Measurements from ENCODE around the gene PIK3R5.

PIK3R5 gene

DNA sequence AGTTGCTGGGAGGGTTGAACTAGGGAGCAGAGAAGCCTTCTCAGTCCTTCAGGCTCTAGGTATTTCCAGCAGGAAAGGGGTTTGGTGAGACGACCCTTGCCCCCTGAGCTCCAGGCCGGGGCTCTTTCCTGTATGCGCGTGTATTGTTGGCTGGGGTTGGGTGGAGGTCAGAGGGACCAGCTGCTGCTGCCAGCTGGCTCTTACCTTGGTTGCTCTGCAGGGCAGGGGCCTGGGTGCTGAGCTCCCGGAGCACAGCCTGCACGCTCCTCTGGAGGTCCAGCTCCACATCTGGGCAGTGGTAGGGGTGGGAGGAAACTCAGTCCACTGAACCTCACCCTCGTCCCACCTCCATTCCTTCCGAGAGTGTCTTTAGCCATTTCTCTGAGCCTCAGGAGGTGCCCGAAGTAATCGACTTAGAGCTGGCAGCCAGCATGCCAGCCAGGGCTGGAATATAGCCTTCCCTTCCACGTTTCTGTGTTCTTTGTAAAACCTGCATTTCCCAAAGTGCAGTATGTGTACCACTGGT lies 126.0 kb downstream of the PIK3R5 start:
- no peaks in the 10 kb centered on the region for H3K36me3 ChIP-seq (ENCODE audit: control insufficient read depth, low read depth, low read length)
- peaks cover 11% of the 10 kb centered on the region for H3K4me1 ChIP-seq (ENCODE audit: control insufficient read depth, low read depth, low read length)
- no peak overlapping the region for H3K9ac ChIP-seq (ENCODE audit: low read length)
- no peak overlapping the region for H3K27ac ChIP-seq (ENCODE audit: low read length)
- H3K9me3 ChIP-seq (ENCODE audit: control insufficient read depth, low read depth, low read length) = no peaks in the 10 kb centered on the region
- no peak overlapping the region for H3K4me3 ChIP-seq (ENCODE audit: low read length)
- no peaks in the 10 kb centered on the region for H3K27me3 ChIP-seq (ENCODE audit: control insufficient read depth, insufficient read depth, low read length)

GRCh38 chr17:8838551-8839095 lies 126.9 kb downstream of the PIK3R5 start:
- no peak overlapping the region for H3K9ac ChIP-seq (ENCODE audit: low read length)
- no peaks in the 10 kb centered on the region for H3K9me3 ChIP-seq (ENCODE audit: control insufficient read depth, low read depth, low read length)
- no peak overlapping the region for H3K27ac ChIP-seq (ENCODE audit: low read length)
- H3K36me3 ChIP-seq (ENCODE audit: control insufficient read depth, low read depth, low read length) = no peaks in the 10 kb centered on the region
- H3K4me3 ChIP-seq (ENCODE audit: low read length) = no peak overlapping the region
- H3K4me1 ChIP-seq (ENCODE audit: control insufficient read depth, low read depth, low read length) = peaks cover 11% of the 10 kb centered on the region
- no peaks in the 10 kb centered on the region for H3K27me3 ChIP-seq (ENCODE audit: control insufficient read depth, insufficient read depth, low read length)

GRCh38 chr17:8837563-8838075 lies 127.9 kb downstream of the PIK3R5 start:
- Histone ChIP-seq H3K27me3 (ENCODE audit: control insufficient read depth, insufficient read depth, low read length) (no peaks in the 10 kb centered on the region), H3K4me3 (ENCODE audit: low read length) (no peak overlapping the region), H3K36me3 (ENCODE audit: control insufficient read depth, low read depth, low read length) (no peaks in the 10 kb centered on the region), H3K27ac (ENCODE audit: low read length) (peak overlapping the region; percentile 17), H3K4me1 (ENCODE audit: control insufficient read depth, low read depth, low read length) (peaks cover 11% of the 10 kb centered on the region), H3K9me3 (ENCODE audit: control insufficient read depth, low read depth, low read length) (no peaks in the 10 kb centered on the region), H3K9ac (ENCODE audit: low read length) (no peak overlapping the region)

DNA sequence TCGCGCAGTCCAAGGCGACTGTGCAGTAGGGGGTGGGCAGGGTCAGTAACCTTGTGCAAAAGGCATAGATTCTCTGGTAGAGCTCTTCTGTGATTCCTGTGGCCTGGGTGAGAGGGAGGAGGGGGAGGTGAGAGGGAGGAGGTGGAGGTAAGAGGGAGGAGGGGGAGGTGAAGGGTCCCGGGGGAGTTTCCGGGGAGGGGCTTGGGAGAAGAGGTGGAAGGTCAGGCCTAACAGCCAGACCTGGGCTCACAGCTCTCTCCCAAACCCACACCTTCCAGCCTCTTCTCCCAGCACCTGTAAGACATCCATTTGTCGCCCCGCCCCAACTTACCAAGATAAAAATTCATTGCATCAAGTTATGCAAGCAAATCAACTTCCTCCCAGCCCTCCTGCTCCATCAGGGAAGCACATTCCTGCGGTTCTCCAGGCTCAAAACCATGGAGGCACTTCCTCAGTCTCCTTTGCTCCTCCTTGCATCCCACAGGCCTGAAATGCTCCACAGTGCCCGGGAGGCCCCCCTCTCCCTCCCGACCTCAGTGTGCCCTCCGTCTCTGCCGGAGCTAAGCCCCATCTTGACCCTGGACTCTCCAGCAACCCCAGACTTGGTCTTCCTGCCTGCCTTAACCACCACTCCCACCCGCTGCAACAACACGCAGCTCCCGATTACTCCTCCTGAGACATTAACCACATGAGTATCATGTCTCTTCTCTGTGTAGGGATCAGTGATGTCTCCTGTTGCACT lies 128.5 kb downstream of the PIK3R5 start:
- H3K27me3 ChIP-seq (ENCODE audit: control insufficient read depth, insufficient read depth, low read length) = no peaks in the 10 kb centered on the region
- H3K4me1 ChIP-seq (ENCODE audit: control insufficient read depth, low read depth, low read length) = peaks cover 11% of the 10 kb centered on the region
- H3K4me3 ChIP-seq (ENCODE audit: low read length) = no peak overlapping the region
- no peak overlapping the region for H3K9ac ChIP-seq (ENCODE audit: low read length)
- no peaks in the 10 kb centered on the region for H3K36me3 ChIP-seq (ENCODE audit: control insufficient read depth, low read depth, low read length)
- peak overlapping the region; percentile 17 for H3K27ac ChIP-seq (ENCODE audit: low read length)
- H3K9me3 ChIP-seq (ENCODE audit: control insufficient read depth, low read depth, low read length) = no peaks in the 10 kb centered on the region

GRCh38 chr17:8835631-8836364 lies 129.7 kb downstream of the PIK3R5 start:
- Histone ChIP-seq H3K9ac (ENCODE audit: low read length) (no peak overlapping the region), H3K36me3 (ENCODE audit: control insufficient read depth, low read depth, low read length) (no peaks in the 10 kb centered on the region), H3K4me1 (ENCODE audit: control insufficient read depth, low read depth, low read length) (peaks cover 11% of the 10 kb centered on the region), H3K9me3 (ENCODE audit: control insufficient read depth, low read depth, low read length) (no peaks in the 10 kb centered on the region), H3K4me3 (ENCODE audit: low read length) (no peak overlapping the region), H3K27ac (ENCODE audit: low read length) (no peak overlapping the region), H3K27me3 (ENCODE audit: control insufficient read depth, insufficient read depth, low read length) (no peaks in the 10 kb centered on the region)

GRCh38 chr17:8835106-8835505 lies 130.4 kb downstream of the PIK3R5 start:
- Histone ChIP-seq H3K4me1 (ENCODE audit: control insufficient read depth, low read depth, low read length) (peaks cover 11% of the 10 kb centered on the region), H3K36me3 (ENCODE audit: control insufficient read depth, low read depth, low read length) (no peaks in the 10 kb centered on the region), H3K9ac (ENCODE audit: low read length) (no peak overlapping the region), H3K4me3 (ENCODE audit: low read length) (no peak overlapping the region), H3K27me3 (ENCODE audit: control insufficient read depth, insufficient read depth, low read length) (no peaks in the 10 kb centered on the region), H3K9me3 (ENCODE audit: control insufficient read depth, low read depth, low read length) (no peaks in the 10 kb centered on the region), H3K27ac (ENCODE audit: low read length) (no peak overlapping the region)

- no peak overlapping the region for H3K4me3 ChIP-seq (ENCODE audit: low read length)
- H3K4me1 ChIP-seq (ENCODE audit: control insufficient read depth, low read depth, low read length) = peaks cover 6% of the 10 kb centered on the region
- no peak overlapping the region for H3K27ac ChIP-seq (ENCODE audit: low read length)
- no peak overlapping the region for H3K9ac ChIP-seq (ENCODE audit: low read length)
- H3K27me3 ChIP-seq (ENCODE audit: control insufficient read depth, insufficient read depth, low read length) = no peaks in the 10 kb centered on the region
- H3K9me3 ChIP-seq (ENCODE audit: control insufficient read depth, low read depth, low read length) = no peaks in the 10 kb centered on the region
- no peaks in the 10 kb centered on the region for H3K36me3 ChIP-seq (ENCODE audit: control insufficient read depth, low read depth, low read length)
Observed at GRCh38 chr17:8832711-8833352, 132.7 kb downstream of the PIK3R5 start.

GRCh38 chr17:8831234-8831849 lies 134.2 kb downstream of the PIK3R5 start:
- Histone ChIP-seq H3K36me3 (ENCODE audit: control insufficient read depth, low read depth, low read length) (no peaks in the 10 kb centered on the region), H3K4me1 (ENCODE audit: control insufficient read depth, low read depth, low read length) (no peaks in the 10 kb centered on the region), H3K4me3 (ENCODE audit: low read length) (no peak overlapping the region), H3K27ac (ENCODE audit: low read length) (no peak overlapping the region), H3K9me3 (ENCODE audit: control insufficient read depth, low read depth, low read length) (no peaks in the 10 kb centered on the region), H3K9ac (ENCODE audit: low read length) (no peak overlapping the region), H3K27me3 (ENCODE audit: control insufficient read depth, insufficient read depth, low read length) (no peaks in the 10 kb centered on the region)

GRCh38 chr17:8830141-8830540 lies 135.4 kb downstream of the PIK3R5 start:
- H3K4me3 ChIP-seq (ENCODE audit: low read length) = no peak overlapping the region
- no peaks in the 10 kb centered on the region for H3K36me3 ChIP-seq (ENCODE audit: control insufficient read depth, low read depth, low read length)
- no peaks in the 10 kb centered on the region for H3K27me3 ChIP-seq (ENCODE audit: control insufficient read depth, insufficient read depth, low read length)
- H3K9ac ChIP-seq (ENCODE audit: low read length) = no peak overlapping the region
- no peaks in the 10 kb centered on the region for H3K9me3 ChIP-seq (ENCODE audit: control insufficient read depth, low read depth, low read length)
- H3K4me1 ChIP-seq (ENCODE audit: control insufficient read depth, low read depth, low read length) = no peaks in the 10 kb centered on the region
- no peak overlapping the region for H3K27ac ChIP-seq (ENCODE audit: low read length)

- peaks cover 3% of the 10 kb centered on the region for H3K9me3 ChIP-seq (ENCODE audit: control insufficient read depth, low read depth, low read length)
- no peak overlapping the region for H3K27ac ChIP-seq (ENCODE audit: low read length)
- no peaks in the 10 kb centered on the region for H3K4me1 ChIP-seq (ENCODE audit: control insufficient read depth, low read depth, low read length)
- H3K9ac ChIP-seq (ENCODE audit: low read length) = no peak overlapping the region
- H3K27me3 ChIP-seq (ENCODE audit: control insufficient read depth, insufficient read depth, low read length) = no peaks in the 10 kb centered on the region
- no peak overlapping the region for H3K4me3 ChIP-seq (ENCODE audit: low read length)
- no peaks in the 10 kb centered on the region for H3K36me3 ChIP-seq (ENCODE audit: control insufficient read depth, low read depth, low read length)
Observed at GRCh38 chr17:8829036-8829941, 136.2 kb downstream of the PIK3R5 start.
